PC-9 (cell line): ENCODE results near the gene SCT.

Experiments
- CTCF ChIP-seq: fragments of 200-600 bp; sonication (generic); conservative IDR thresholded peaks from 2 replicates; pipeline ENCODE4 v1.6.1; 2017; ENCODE audit warnings: mixed run types, antibody characterized with exemption, mild to moderate bottlenecking, moderate library complexity
- EZH2 ChIP-seq: fragments of 200-600 bp; sonication (generic); IDR thresholded peaks from 2 replicates; pipeline ENCODE4 v1.8.0; 2017; ENCODE audit warnings: antibody characterized with exemption, low read depth

GRCh38 chr11:637593-638521 is 10.9 kb upstream of the SCT start:
- TF ChIP-seq CTCF (no peak), EZH2 (no peak)
